Measurements from ENCODE around the gene YARS1.
A peak's percentile ranks its signal among the peaks of the same experiment; 100 is the strongest.

YARS1 gene

DNA sequence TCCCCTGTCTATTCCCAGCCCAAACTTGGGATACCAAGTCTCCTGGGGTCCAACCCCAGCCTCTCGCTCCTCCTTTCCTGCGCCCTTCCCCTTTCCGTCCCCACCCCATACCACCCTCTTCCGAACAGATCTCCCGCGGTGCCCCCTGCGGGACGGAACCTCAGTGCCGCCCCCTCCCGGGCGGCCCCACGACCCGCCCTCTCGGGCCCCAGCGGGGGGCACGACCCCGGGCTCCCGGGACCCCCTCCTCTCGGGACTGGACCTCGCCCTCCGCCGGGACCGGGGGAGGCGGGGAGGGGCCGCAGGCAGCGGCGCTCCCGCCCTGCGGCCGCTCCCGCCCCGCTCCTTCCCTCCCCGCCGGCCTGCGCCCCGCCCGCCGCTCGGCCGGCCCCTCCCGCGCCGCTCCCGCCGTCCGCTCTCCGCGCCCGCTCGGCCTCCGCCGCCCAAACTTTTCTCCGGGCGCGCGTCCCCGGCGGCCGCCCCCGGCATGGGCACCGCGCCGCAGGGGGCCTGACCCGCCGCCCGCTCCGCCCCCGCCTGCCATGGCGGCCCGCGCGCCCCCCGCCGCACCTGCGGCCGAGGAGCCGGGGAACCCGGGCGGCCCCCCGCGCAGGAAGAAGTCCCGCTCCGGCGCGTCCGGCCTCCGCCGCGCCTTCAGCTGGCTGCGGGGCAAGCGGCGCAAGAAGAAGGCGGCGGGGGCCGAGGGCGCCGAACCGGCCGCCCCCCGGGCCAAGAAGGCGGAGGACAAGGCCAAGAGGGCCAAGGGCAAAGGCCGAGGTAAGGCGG lies 75.6 kb downstream of the YARS1 start:
- peak; percentile 11 for DNase-seq

DNA sequence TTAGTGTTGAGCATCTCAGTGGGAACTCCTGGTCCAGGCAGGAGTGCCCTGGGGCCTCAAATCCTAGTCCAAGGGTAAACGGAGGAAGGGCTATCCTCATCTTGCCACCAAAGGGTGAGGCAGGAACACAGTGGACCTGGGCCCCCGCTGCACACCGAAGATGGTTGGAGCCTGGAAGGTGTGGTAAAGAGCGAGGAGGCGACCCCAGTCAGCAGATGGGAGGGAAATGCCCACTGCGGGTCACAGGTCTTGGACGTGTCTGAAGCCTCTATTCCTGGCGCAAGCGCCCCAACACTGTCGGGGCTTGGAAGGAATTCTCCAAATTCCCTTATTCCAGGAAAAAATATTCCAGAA lies 76.1 kb downstream of the YARS1 start:
- no peak for DNase-seq

DNA sequence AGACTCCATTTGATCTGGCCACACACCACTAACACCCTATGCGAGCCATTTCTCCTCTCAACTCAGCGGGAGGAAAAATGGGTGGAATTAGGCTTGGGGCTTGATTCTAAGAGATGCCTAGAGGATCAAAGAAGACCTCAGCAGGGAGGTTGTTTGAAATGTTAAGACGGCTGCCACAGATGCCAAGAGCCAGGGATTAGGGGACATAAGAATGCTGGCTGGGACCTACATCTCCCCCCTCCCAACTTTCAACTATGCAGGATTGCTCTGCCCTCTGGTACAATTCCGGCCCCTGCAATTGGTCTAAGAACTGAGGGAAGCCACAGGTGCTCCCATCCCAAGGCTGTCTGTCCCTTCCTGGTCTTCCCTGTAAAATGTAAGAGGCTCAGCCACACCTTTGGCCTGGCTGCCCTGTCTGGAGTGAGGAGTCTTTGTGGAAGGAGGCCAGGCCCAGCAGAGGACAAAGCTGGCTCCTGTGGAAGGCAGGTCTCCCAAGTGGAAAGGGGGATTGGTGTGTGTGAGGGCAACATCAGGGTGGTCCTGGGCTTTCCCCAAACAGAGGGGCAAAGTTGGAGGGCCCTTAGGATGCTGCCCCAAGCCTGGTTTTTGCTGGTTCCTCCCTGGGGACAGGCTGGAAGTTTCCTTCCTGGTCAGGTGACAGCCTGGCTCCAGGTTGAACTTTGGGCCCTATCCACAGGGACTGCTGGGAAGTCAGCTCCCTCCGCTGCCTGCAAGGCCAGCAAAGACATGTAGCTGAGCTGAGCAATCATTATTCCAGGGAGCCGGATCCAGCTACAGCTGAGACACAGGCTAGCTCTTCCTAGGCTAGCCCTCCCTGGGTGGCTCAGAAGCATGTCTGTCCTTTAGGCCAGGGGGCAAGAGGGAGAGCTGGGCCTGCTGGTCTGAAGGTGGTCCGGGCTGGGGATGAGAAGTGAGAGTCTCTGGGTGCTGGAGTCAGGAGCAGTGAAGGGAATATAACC lies 80.1 kb downstream of the YARS1 start:
- no peak for DNase-seq

DNA sequence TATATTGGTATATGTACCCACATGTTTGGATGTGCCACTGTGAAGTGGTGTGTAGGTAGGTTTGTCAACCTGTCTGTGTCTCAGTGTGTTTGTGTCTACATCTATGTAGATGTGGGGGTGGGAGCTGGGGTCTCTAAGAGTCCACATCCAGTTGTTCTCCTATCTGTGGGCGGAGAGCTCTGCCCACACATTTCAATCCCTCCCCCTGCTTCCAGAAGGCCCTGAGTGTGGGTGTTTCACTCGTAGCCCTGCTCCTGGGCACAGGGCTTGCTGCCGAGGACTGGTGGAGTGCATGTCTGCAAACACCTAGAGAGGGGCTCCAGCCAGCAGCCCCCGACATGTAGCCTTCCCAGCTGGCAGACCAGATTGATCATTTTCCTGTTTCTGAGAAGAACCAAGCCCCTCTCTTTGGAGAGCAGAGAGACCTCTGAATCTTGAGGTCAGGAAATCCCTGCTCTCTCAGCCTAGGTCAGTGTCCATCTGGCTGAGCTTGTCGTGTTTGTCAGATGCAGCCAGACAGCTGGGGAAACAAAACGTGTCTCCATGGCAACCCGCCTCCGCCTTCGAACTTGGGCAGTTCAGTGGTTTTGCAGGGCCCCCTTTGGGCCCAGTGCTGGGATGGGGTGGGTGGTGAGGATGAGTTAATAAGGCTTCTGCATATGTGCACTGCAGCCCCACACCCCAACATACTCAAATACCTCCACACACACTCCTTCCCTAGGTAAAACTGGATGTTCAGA lies 83.4 kb downstream of the YARS1 start:
- DNase-seq = no peak

DNA sequence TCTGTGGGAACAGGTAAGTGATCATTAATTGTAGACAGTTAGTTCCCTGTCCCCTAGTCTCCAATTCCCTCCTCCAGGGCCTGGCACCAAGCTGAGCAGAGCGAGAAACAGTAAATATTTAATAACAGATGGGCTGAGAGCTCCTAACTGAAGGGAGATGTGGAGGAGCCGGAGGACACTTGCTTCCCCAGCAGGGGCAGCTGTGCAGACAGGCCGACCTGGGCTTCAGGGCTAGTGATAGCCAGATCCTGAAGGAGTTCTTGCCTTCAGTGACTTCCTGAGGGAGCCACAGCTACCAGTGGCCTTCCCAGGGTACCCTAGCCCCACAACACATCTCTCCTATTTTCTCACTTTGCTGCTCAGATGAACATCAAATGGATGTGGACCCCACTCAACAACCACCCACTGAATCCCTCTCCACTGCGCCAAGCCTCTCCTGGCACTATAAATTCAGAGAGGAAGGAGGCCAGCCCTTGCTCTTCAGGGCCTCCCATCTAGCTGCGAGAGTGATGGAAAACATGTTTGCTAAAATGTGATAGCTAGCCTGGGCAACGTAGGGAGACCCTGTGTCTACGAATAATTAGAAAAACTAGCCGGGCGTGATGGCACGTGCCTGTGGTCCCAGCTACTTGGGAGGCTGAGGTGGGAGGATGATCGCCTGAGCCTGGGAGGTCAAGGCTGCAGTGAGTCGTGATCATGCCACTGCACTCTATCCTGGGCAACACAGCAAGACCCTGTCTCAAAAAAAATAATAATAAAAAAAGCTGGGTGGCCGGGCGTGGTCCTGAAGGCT lies 87.7 kb downstream of the YARS1 start:
- DNase-seq = no peak

DNA sequence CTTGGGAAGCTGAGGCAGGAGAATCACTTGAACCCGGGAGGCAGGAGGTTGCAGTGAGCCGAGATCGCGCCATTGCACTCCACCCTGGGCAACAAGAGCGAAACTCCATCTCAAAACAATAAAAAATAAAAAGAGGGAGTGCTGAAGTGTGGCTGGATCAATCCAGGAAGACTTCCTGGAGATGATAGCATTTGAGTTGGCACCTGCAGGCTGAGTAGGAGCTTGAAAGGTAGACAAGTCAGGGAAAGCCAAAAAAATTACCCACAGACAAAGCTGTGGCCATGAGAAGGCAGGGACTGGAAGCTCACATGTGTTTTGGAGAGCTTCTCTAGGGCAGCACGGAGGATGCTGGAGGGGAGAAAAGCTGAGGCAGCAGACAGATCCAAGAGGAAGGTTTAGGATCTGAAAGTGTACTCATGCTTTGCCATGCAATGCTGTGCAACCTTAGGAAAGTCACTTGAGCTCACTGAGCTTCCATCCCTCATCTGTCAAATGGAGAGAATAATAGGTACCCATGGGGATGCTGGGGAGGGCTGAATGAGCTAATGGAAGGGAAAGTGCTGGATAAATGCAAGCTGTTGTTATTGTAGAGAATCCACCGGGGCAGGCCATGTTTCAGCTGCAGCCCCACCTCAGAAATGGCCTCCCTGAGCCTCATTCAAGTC lies 88.6 kb downstream of the YARS1 start:
- DNase-seq = no peak

DNA sequence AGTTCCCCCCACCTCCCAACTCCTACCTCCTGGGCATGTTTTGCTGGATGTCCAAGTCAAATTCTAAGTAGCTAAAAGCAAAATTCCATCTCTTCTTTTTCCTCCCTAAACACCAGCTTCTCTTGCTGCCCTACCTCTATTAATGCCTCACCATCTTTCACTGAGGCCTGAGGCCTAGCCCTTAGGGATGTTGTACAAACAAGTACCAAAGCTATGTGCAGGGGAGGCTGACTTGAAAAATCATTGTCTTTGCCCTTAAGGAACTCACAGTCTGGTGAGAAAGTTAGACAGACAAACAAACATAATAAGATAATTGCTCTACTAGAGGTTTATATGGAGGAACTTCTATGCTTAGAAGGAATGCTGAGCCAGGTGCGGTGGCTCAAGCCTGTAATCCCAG lies 89.3 kb downstream of the YARS1 start:
- no peak for DNase-seq

DNA sequence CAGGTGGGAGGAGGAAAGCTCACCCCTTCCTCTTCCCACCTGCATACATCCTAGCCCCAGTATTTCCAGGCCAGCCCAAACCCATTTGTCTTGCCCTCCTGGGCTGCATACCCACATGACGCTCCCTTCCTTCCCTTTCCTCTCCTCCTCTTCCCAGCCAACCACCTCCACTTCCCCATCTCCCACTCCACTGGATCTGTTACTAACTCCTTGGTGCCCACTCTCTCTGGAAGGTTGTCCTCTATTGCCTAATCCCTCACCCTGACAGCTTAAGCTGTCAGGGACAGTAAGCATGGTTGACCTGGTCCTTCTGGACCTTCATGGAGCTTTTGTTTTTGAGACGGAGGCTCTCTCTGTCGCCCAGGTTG lies 91.6 kb downstream of the YARS1 start:
- DNase-seq = no peak
